Liver (tissue), 9 donors: ENCODE measurements around the gene TNS1. TPM values are rescaled to one million over a fixed set of nuclear protein-coding genes. Genes with fewer than 3 reads are reported as not detected.

Experiments
- DNase-seq: peaks from one replicate; pipeline ENCODE4 v3.0.0-alpha.2; 2017; ENCODE audit warnings: low spot score
- H3K27ac ChIP-seq, 2 donors: one replicate each; pipeline ENCODE4 v1.7.0; 2013; ENCODE audit warnings: inconsistent platforms in 2 of 2, low read length in 2 of 2, control low read depth in 1 of 2, low read depth in 1 of 2, mild to moderate bottlenecking in 1 of 2
- H3K27me3 ChIP-seq, 4 donors: one replicate each; pipeline versions ENCODE4 v1.6.1 to v1.7.0; 2013; ENCODE audit warnings: low read length in 3 of 4, inconsistent platforms in 1 of 4, mild to moderate bottlenecking in 1 of 4, moderate library complexity in 1 of 4; ENCODE audit not compliant: control insufficient read depth in 4 of 4, insufficient read depth in 4 of 4
- H3K36me3 ChIP-seq, 4 donors: one replicate each; pipeline versions ENCODE4 v1.6.1 to v1.7.0; 2013; ENCODE audit warnings: low read length in 3 of 4, mild to moderate bottlenecking in 3 of 4, low read depth in 1 of 4, moderate library complexity in 1 of 4; ENCODE audit not compliant: control insufficient read depth in 4 of 4, insufficient read depth in 3 of 4
- H3K4me1 ChIP-seq, 4 donors: one replicate each; pipeline versions ENCODE4 v1.6.1 to v1.7.0; 2013; ENCODE audit warnings: low read length in 3 of 4, mild to moderate bottlenecking in 3 of 4, moderate library complexity in 1 of 4; ENCODE audit not compliant: control insufficient read depth in 4 of 4, insufficient read depth in 4 of 4
- H3K4me3 ChIP-seq, 3 donors: one replicate each; pipeline versions ENCODE4 v1.6.1 to v1.7.0; 2013; ENCODE audit warnings: low read length in 3 of 3, control low read depth in 1 of 3, low read depth in 1 of 3, mild to moderate bottlenecking in 1 of 3
- H3K9ac ChIP-seq, 2 donors: one replicate each; pipeline ENCODE4 v1.7.0; 2013; ENCODE audit warnings: low read length in 2 of 2, mild to moderate bottlenecking in 2 of 2, moderate library complexity in 2 of 2, control low read depth in 1 of 2, low read depth in 1 of 2
- H3K9me3 ChIP-seq, 4 donors: one replicate each; pipeline versions ENCODE4 v1.6.1 to v1.7.0; 2013; ENCODE audit warnings: low read length in 3 of 4; ENCODE audit not compliant: control insufficient read depth in 4 of 4
- ATF3 ChIP-seq: IDR thresholded peaks from 2 replicates; pipeline ENCODE4 v1.6.1; 2016; ENCODE audit warnings: antibody characterized with exemption
- CTCF ChIP-seq: fragments of 150-350 bp; IDR thresholded peaks from 2 replicates; pipeline ENCODE4 v1.5.1; 2017; ENCODE audit warnings: improper control_type of control experiment, low read depth, low read length; ENCODE audit not compliant: missing input control
- EGR1 ChIP-seq, 2 donors: IDR thresholded peaks; 2 replicates each; pipeline ENCODE4 v1.6.1; 2016 to 2018; ENCODE audit warnings: antibody characterized with exemption in 2 of 2, low read depth in 2 of 2
- FOXA1 ChIP-seq: IDR thresholded peaks from 2 replicates; pipeline ENCODE4 v1.6.1; 2016; ENCODE audit warnings: antibody characterized with exemption
- FOXA2 ChIP-seq: IDR thresholded peaks from 2 replicates; pipeline ENCODE4 v1.6.1; 2016; ENCODE audit warnings: antibody characterized with exemption
- GABPA ChIP-seq, 2 donors: IDR thresholded peaks in 1 of 2; conservative IDR thresholded peaks in 1 of 2; 2 replicates each; pipeline ENCODE4 v1.6.1; 2016; ENCODE audit warnings: antibody characterized with exemption in 2 of 2, mild to moderate bottlenecking in 1 of 2, moderate library complexity in 1 of 2
- HNF4A ChIP-seq, 2 donors: conservative IDR thresholded peaks; 2 replicates each; pipeline ENCODE4 v1.6.1; 2016; ENCODE audit warnings: antibody characterized with exemption in 2 of 2, mild to moderate bottlenecking in 2 of 2
- HNF4G ChIP-seq: IDR thresholded peaks from 2 replicates; pipeline ENCODE4 v1.6.1; 2016; ENCODE audit warnings: antibody characterized with exemption
- JUND ChIP-seq, 2 donors: IDR thresholded peaks; 2 replicates each; pipeline ENCODE4 v1.6.1; 2016; ENCODE audit warnings: antibody characterized with exemption in 2 of 2
- NR2F2 ChIP-seq: IDR thresholded peaks from 2 replicates; pipeline ENCODE4 v1.6.1; 2016; ENCODE audit warnings: antibody characterized with exemption
- RAD21 ChIP-seq, 2 donors: IDR thresholded peaks; 2 replicates each; pipeline ENCODE4 v1.6.1; 2016; ENCODE audit warnings: antibody characterized with exemption in 2 of 2, mild to moderate bottlenecking in 2 of 2
- RXRA ChIP-seq, 2 donors: IDR thresholded peaks; 2 replicates each; pipeline ENCODE4 v1.6.1; 2017 to 2018; ENCODE audit warnings: antibody characterized with exemption in 2 of 2, mild to moderate bottlenecking in 1 of 2
- SP1 ChIP-seq: IDR thresholded peaks from 2 replicates; pipeline ENCODE4 v1.6.1; 2018; ENCODE audit warnings: antibody characterized with exemption, mild to moderate bottlenecking
- TAF1 ChIP-seq: conservative IDR thresholded peaks from 2 replicates; pipeline ENCODE4 v1.6.1; 2016; ENCODE audit warnings: antibody characterized with exemption, mild to moderate bottlenecking
- YY1 ChIP-seq: IDR thresholded peaks from 2 replicates; pipeline ENCODE4 v1.6.1; 2016; ENCODE audit warnings: antibody characterized with exemption, mild to moderate bottlenecking
- WGBS: extraction: QIAGEN DNeasy Blood & Tissue Kit; methylation state at CpG from one replicate; pipeline ENCODE4 v1.1.7; 2013; 5-methylcytosine and 5-hydroxymethylcytosine counted together
- polyA plus RNA-seq, 2 donors: library from polyadenylated mRNA; stranded (reverse) in 1 of 2; unstranded in 1 of 2; fragments of 200-250 nt in 1 of 2; fragments of >200 nt in 1 of 2; fragmentation: Nextera tagmentation in 1 of 2; extraction: Ambion mirVana in 1 of 2; gene quantifications; one replicate each; pipeline versions ENCODE4 v1.2.1 to v1.2.3, GENCODE V29; 2013 to 2015
- total RNA-seq, 2 donors: library from RNA; depleted of rRNA; stranded (reverse); fragments of >200 nt; gene quantifications; one replicate each; pipeline ENCODE4 v1.2.3, GENCODE V29; 2014
- TF ChIP-seq, protein P1 (sequence below): IDR thresholded peaks from 2 replicates; pipeline ENCODE4 v1.6.1; 2016; ENCODE audit warnings: antibody characterized with exemption, mild to moderate bottlenecking
- TF ChIP-seq, protein P2 (sequence below): IDR thresholded peaks from 2 replicates; pipeline ENCODE4 v1.6.1; 2016; ENCODE audit warnings: antibody characterized with exemption
- TF ChIP-seq, protein P3 (sequence below): IDR thresholded peaks from 2 replicates; pipeline ENCODE4 v1.6.1; 2016; ENCODE audit warnings: antibody characterized with exemption
- donor health status: healthy.
- donor health status: healthy.
- donor health status: healthy.
- donor health status: healthy.
- donor health status: healthy.

Gene TNS1
- total and polyA plus RNA-seq, 4 donors, result 16.3 to 128 (median 57.3) TPM

DNA sequence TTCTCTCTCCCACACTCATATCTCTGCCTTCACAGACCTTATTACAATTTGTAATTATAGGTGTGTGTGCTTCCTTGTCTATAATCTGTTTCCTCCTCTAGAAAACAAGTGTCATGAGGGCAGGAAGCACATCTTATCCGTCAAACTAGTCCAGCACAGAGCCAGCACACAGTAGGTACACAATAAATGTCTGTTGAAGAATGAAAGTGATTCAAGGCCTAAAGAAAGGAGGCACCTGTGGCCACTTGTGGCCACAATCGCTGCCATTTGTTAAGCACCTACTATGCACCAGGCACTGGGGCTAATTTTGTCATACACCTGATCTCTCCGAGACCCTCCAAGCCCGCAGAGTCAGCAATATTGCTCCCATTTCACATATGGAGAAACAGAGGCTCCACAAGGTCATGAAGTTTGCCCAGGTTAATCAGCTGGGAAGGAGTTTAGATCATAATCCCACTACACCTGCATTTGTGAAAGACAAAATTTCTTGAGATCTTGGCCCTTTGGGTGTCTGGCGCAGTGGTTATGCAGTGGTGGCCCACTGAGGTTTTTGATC, 78.4 kb downstream of the TNS1 start:
- Histone ChIP-seq H3K9me3 (no peaks in the 10 kb centered on the region), H3K27me3 (no peaks in the 10 kb centered on the region), H3K36me3 (peaks cover 0 to 4% (median 0%) of the 10 kb centered on the region in 4 donors), H3K27ac (peak overlapping the region; percentile 68 to 99), H3K9ac (no peak overlapping the region), H3K4me3 (no peak overlapping the region), H3K4me1 (peaks cover 42 to 91% (median 71%) of the 10 kb centered on the region in 4 donors)
- TF ChIP-seq, protein P1, sequence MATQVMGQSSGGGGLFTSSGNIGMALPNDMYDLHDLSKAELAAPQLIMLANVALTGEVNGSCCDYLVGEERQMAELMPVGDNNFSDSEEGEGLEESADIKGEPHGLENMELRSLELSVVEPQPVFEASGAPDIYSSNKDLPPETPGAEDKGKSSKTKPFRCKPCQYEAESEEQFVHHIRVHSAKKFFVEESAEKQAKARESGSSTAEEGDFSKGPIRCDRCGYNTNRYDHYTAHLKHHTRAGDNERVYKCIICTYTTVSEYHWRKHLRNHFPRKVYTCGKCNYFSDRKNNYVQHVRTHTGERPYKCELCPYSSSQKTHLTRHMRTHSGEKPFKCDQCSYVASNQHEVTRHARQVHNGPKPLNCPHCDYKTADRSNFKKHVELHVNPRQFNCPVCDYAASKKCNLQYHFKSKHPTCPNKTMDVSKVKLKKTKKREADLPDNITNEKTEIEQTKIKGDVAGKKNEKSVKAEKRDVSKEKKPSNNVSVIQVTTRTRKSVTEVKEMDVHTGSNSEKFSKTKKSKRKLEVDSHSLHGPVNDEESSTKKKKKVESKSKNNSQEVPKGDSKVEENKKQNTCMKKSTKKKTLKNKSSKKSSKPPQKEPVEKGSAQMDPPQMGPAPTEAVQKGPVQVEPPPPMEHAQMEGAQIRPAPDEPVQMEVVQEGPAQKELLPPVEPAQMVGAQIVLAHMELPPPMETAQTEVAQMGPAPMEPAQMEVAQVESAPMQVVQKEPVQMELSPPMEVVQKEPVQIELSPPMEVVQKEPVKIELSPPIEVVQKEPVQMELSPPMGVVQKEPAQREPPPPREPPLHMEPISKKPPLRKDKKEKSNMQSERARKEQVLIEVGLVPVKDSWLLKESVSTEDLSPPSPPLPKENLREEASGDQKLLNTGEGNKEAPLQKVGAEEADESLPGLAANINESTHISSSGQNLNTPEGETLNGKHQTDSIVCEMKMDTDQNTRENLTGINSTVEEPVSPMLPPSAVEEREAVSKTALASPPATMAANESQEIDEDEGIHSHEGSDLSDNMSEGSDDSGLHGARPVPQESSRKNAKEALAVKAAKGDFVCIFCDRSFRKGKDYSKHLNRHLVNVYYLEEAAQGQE, result no peak
- TF ChIP-seq FOXA1, result no peak
- TF ChIP-seq, protein P2, sequence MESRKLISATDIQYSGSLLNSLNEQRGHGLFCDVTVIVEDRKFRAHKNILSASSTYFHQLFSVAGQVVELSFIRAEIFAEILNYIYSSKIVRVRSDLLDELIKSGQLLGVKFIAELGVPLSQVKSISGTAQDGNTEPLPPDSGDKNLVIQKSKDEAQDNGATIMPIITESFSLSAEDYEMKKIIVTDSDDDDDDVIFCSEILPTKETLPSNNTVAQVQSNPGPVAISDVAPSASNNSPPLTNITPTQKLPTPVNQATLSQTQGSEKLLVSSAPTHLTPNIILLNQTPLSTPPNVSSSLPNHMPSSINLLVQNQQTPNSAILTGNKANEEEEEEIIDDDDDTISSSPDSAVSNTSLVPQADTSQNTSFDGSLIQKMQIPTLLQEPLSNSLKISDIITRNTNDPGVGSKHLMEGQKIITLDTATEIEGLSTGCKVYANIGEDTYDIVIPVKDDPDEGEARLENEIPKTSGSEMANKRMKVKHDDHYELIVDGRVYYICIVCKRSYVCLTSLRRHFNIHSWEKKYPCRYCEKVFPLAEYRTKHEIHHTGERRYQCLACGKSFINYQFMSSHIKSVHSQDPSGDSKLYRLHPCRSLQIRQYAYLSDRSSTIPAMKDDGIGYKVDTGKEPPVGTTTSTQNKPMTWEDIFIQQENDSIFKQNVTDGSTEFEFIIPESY, result no peak
- no peak for TF ChIP-seq CTCF
- no peak for TF ChIP-seq ATF3
- no peak for TF ChIP-seq NR2F2
- no peak for TF ChIP-seq FOXA2
- no peak for TF ChIP-seq SP1
- TF ChIP-seq RXRA (IDR thresholded peaks at IDR 0.05), result no peak
- no peak for TF ChIP-seq TAF1
- no peak for TF ChIP-seq EGR1 (IDR thresholded peaks at IDR 0.05; ENCODE audit: low read depth in 2 of 2)
- no peak for TF ChIP-seq JUND (IDR thresholded peaks at IDR 0.05)
- TF ChIP-seq YY1, result no peak
- no peak for TF ChIP-seq GABPA (IDR thresholded peaks at IDR 0.05 in 1 of 2, conservative IDR thresholded peaks at IDR 0.05 in 1 of 2)
- TF ChIP-seq HNF4A (conservative IDR thresholded peaks at IDR 0.05), result no peak
- TF ChIP-seq, protein P3, sequence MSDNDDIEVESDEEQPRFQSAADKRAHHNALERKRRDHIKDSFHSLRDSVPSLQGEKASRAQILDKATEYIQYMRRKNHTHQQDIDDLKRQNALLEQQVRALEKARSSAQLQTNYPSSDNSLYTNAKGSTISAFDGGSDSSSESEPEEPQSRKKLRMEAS, result no peak
- TF ChIP-seq RAD21 (IDR thresholded peaks at IDR 0.05), result no peak
- no peak for TF ChIP-seq HNF4G
- no peak for DNase-seq
- WGBS, result 88% methylated on average over 5 of the region's 5 CpGs
